22Rv1 (cell line): ENCODE measurements around the gene MTG2.

Experiments used
- ZFX ChIP-seq: fragments of 450-650 bp; IDR thresholded peaks from 2 replicates; pipeline ENCODE4 v1.6.1; 2017; ENCODE audit warnings: antibody characterized with exemption, borderline replicate concordance
- TF ChIP-seq, protein P1 (sequence below): fragments of 450-650 bp; IDR thresholded peaks from 2 replicates; pipeline ENCODE4 v1.5.1; 2017; ENCODE audit warnings: mild to moderate bottlenecking

DNA sequence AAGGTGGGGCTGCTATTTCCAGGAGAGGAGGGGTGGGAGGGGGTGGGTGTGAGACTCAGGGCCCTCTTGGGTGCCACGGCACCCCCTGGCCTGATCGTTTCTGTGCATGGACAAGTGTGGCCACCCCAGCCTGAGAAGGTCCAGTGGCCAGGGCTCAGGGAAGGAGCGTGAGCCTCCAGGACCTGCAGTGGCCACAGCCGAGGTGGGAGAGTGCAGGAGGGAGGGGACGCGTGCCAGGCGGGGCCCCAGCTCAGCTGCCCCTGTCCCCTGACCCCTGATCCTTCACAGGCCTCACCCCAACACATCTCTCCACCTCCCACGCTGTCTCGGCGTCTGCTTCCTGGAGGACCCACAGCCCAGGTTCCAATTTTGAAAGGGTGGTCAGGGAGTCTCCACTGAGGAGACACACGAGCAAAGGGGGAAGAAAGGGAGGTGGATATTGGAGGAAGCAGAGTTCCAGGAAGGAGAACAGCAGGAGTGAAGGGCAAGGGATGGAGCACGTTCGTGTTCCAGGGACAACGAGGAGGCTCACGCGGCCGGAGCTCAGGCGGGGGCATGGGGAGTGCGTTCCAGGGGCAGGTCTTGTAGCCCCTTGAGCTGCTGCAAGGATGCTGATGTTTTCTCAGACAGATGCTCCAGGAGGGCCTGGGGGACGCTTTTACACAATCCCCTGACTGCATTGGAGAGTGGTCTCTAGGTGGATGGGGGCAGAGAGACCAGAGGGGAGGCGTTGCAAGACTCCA is 41.5 kb downstream of the MTG2 start:
- TF ChIP-seq, protein P1, sequence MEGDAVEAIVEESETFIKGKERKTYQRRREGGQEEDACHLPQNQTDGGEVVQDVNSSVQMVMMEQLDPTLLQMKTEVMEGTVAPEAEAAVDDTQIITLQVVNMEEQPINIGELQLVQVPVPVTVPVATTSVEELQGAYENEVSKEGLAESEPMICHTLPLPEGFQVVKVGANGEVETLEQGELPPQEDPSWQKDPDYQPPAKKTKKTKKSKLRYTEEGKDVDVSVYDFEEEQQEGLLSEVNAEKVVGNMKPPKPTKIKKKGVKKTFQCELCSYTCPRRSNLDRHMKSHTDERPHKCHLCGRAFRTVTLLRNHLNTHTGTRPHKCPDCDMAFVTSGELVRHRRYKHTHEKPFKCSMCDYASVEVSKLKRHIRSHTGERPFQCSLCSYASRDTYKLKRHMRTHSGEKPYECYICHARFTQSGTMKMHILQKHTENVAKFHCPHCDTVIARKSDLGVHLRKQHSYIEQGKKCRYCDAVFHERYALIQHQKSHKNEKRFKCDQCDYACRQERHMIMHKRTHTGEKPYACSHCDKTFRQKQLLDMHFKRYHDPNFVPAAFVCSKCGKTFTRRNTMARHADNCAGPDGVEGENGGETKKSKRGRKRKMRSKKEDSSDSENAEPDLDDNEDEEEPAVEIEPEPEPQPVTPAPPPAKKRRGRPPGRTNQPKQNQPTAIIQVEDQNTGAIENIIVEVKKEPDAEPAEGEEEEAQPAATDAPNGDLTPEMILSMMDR, result no peak
- no peak for TF ChIP-seq ZFX
